CD4-positive, CD25-positive, alpha-beta regulatory T cell (primary cell): ENCODE measurements around the gene PKN3. TPM values are rescaled to one million over a fixed set of nuclear protein-coding genes. Genes with fewer than 3 reads are reported as not detected.

Experiments used
- ATAC-seq, 2 donors: fragments of 150-1000 bp; cut with Tn5 transposase; one replicate each; pipeline ENCODE4 v1.10.0; 2021; ENCODE audit warnings: low read depth in 2 of 2, moderate number of reproducible peaks in 2 of 2, moderate library complexity in 1 of 2
- DNase-seq, 3 donors: peaks; one replicate each; pipeline versions ENCODE4 v3.0.0 to v3.0.0-alpha.2; 2012 to 2022; ENCODE audit warnings: mixed read lengths in 1 of 3
- H3K27ac ChIP-seq: one replicate; pipeline ENCODE4 v1.7.0; 2013; ENCODE audit warnings: mild to moderate bottlenecking, low read length; ENCODE audit not compliant: insufficient read depth, poor library complexity, severe bottlenecking
- H3K27me3 ChIP-seq: one replicate; pipeline ENCODE4 v1.7.0; 2013; ENCODE audit warnings: low read length; ENCODE audit not compliant: control insufficient read depth, insufficient read depth
- H3K36me3 ChIP-seq: one replicate; pipeline ENCODE4 v1.7.0; 2013; ENCODE audit warnings: mild to moderate bottlenecking, low read length, moderate library complexity; ENCODE audit not compliant: control insufficient read depth, insufficient read depth
- H3K4me1 ChIP-seq: 2 replicates; pipeline ENCODE4 v1.7.0; 2013; ENCODE audit warnings: mild to moderate bottlenecking, low read length; ENCODE audit not compliant: insufficient read depth, control insufficient read depth, poor library complexity, severe bottlenecking
- H3K4me3 ChIP-seq: one replicate; pipeline ENCODE4 v1.7.0; 2013; ENCODE audit warnings: low read depth, mild to moderate bottlenecking, low read length, moderate library complexity
- H3K9me3 ChIP-seq, 2 experiments: 1 replicate in 1 of 2; 2 replicates in 1 of 2; pipeline ENCODE4 v1.7.0; 2013; ENCODE audit warnings: low read length in 2 of 2, mild to moderate bottlenecking in 1 of 2, moderate library complexity in 1 of 2; ENCODE audit not compliant: control insufficient read depth in 2 of 2
- H3K27ac Mint-ChIP-seq, 3 donors: one replicate each; pipeline ENCODE4 v1.8.0; 2020 to 2022; ENCODE audit warnings: mild to moderate bottlenecking in 3 of 3, mixed read lengths in 3 of 3, moderate library complexity in 2 of 3
- H3K27me3 Mint-ChIP-seq: one replicate; pipeline ENCODE4 v1.8.0; 2022; ENCODE audit warnings: mild to moderate bottlenecking, mixed read lengths
- H3K36me3 Mint-ChIP-seq: one replicate; pipeline ENCODE4 v1.8.0; 2020; ENCODE audit warnings: mixed read lengths
- H3K4me1 Mint-ChIP-seq, 4 donors: one replicate each; pipeline ENCODE4 v1.8.0; 2020 to 2022; ENCODE audit warnings: mixed read lengths in 4 of 4, mild to moderate bottlenecking in 1 of 4
- H3K4me3 Mint-ChIP-seq, 4 donors: one replicate each; pipeline ENCODE4 v1.8.0; 2020 to 2022; ENCODE audit warnings: mild to moderate bottlenecking in 4 of 4, mixed read lengths in 4 of 4, moderate library complexity in 3 of 4
- H3K9me3 Mint-ChIP-seq, 7 donors: one replicate each; pipeline ENCODE4 v1.8.0; 2020 to 2022; ENCODE audit warnings: mixed read lengths in 7 of 7, mild to moderate bottlenecking in 3 of 7, moderate library complexity in 2 of 7
- polyA plus RNA-seq, 4 donors: library from polyadenylated mRNA; unstranded; fragments of 300-500 nt; fragmentation: Illumina TruSeq; gene quantifications; one replicate each; pipeline ENCODE4 v1.2.3, GENCODE V29; 2021
- total RNA-seq: library from RNA; stranded (reverse); gene quantifications from one replicate; pipeline ENCODE4 v1.2.3, GENCODE V29; 2022

PKN3 gene
- total and polyA plus RNA-seq, 5 donors from 2014 or later = 0.69 to 2.6 (median 0.83) TPM; not detected in 1

DNA sequence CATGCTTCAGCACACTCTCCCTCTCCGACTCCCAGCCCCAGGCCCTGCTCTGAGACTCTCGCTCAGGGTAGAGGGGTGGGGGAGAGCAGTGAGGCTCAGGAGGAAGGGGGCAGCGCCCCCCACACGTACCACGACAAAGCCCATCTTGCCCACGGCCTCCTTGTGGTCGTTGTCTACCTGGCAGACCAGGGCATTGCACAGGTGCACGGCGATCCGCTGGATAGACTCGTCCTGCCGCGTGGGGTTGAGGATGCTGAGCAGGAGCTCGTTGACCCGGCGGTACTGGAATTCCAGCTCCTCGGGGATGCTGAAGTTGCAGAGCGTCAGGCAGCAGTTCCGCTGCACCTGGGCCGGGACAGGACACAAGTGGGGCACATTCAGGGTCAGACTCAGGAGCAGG lies 40.1 kb downstream of the PKN3 start:
- Histone ChIP-seq H3K36me3 (peaks cover 18% of the 10 kb centered on the region), H3K9me3 (no peaks in the 10 kb centered on the region), H3K27ac (no peak overlapping the region), H3K27me3 (no peaks in the 10 kb centered on the region), H3K4me1 (no peaks in the 10 kb centered on the region), H3K4me3 (no peak overlapping the region)
- no peak for DNase-seq
- H3K4me3 Mint-ChIP-seq = no peak overlapping the region
- ATAC-seq = no peak
- H3K27ac Mint-ChIP-seq = no peak overlapping the region
- H3K36me3 Mint-ChIP-seq = peaks cover 16% of the 10 kb centered on the region
- no peaks in the 10 kb centered on the region for H3K9me3 Mint-ChIP-seq
- no peaks in the 10 kb centered on the region for H3K27me3 Mint-ChIP-seq
- no peaks in the 10 kb centered on the region for H3K4me1 Mint-ChIP-seq

DNA sequence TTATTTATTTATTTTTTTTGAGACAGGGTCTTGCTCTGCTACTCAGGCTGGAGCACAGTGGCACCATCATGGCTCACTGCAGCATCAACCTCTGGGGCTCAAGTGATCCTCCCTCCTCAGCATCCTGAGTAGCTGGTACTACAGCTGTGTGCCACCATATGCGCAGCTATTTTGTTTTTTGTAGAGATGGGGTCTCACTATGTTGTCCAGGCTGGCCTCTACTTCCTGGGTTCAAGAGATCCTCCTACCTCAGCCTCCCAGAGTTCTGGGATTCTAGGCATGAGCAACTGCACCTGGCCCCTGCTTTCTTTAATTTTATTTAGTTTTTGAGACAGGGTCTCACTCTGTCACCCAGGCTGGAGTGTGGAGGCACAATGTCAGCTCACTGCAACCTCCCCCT lies 41.1 kb downstream of the PKN3 start:
- no peaks in the 10 kb centered on the region for H3K9me3 ChIP-seq
- no peak overlapping the region for H3K27ac ChIP-seq
- no peaks in the 10 kb centered on the region for H3K27me3 ChIP-seq
- no peak overlapping the region for H3K4me3 Mint-ChIP-seq
- H3K9me3 Mint-ChIP-seq = no peaks in the 10 kb centered on the region
- H3K36me3 Mint-ChIP-seq = peaks cover 16% of the 10 kb centered on the region
- H3K27ac Mint-ChIP-seq = no peak overlapping the region
- ATAC-seq (no peak), DNase-seq (no peak)
- H3K27me3 Mint-ChIP-seq = no peaks in the 10 kb centered on the region
- H3K4me3 ChIP-seq = no peak overlapping the region
- no peaks in the 10 kb centered on the region for H3K4me1 Mint-ChIP-seq
- peaks cover 17% of the 10 kb centered on the region for H3K36me3 ChIP-seq
- H3K4me1 ChIP-seq = no peaks in the 10 kb centered on the region

DNA sequence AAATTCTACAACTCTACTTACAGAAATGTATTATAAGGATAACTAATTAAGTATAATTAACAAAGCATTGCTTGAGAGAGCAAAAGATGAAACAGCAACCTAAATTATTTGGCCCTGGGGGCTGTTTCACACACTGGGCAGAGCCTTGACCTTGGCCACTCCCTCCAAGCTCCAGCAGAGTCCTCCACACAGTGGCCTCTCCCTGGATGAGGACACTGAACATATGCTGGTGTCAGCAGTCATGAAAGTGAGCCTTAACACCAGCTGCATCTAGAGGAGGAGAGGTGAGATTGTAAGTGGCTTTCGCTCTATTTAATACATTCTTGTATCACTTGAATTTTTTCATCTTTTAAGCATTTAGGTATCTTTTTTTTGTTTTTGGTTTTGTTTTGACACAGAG lies 44.9 kb downstream of the PKN3 start:
- H3K4me3 Mint-ChIP-seq = no peak overlapping the region
- peaks cover 6% of the 10 kb centered on the region for H3K36me3 Mint-ChIP-seq
- DNase-seq (no peak), ATAC-seq (no peak)
- Histone ChIP-seq H3K4me1 (no peaks in the 10 kb centered on the region), H3K9me3 (no peaks in the 10 kb centered on the region), H3K27me3 (no peaks in the 10 kb centered on the region), H3K36me3 (peaks cover 15% of the 10 kb centered on the region), H3K4me3 (no peak overlapping the region), H3K27ac (no peak overlapping the region)
- H3K27me3 Mint-ChIP-seq = no peaks in the 10 kb centered on the region
- H3K4me1 Mint-ChIP-seq = no peaks in the 10 kb centered on the region
- H3K9me3 Mint-ChIP-seq = no peaks in the 10 kb centered on the region
- no peak overlapping the region for H3K27ac Mint-ChIP-seq

DNA sequence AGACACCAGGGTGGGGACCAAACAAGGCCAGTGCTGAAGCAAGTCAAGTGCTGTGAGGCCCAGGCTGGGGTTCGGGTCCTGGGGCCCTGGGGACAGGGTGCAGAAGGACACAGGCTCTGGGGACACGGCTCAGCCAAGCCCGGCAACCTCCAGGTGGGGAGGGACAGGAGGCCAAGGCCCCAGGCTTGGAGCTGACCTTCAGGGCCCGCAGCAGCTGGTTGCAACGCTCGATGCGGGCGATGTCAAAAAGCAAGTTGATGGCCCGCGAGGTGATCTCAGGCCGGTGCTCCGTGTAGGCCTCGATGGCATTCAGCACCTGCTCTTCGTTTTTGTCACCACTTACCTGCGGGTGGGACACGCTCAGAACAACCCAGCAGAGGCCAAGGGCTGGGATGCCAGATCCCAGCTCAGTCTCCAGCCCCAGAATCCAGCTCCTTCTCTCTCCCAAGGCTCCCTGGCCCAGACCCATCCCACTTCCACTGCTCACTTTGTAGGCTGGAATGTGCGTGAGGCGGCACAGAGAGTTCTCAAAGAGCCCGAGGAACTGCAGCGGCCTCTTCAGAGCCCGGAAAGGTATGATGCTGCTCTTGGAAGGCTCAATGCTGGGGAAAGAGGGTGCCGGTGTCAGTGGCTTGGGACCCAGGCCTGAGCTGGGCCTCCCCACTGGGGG lies 48.8 kb downstream of the PKN3 start:
- no peaks in the 10 kb centered on the region for H3K27me3 Mint-ChIP-seq

DNA sequence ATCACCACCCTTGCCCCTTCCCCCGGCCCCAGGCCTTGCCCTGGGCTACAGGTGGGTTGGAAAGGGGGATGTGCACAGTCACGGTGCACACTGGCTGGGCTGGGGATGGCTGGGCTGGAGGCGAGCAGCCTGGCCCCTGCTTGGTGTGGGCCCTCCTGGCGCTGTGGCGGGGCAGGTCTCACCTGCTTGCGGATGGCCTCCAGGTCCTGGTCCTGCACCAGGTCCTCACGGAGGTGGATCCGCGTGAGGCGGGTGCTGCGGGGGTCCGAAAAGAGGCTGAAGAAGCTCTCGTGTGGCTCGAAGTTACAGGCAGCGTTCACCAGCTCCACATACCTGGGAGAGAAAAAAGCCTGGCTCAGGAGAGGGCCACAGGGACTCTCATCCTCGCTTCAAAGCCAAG lies 51.3 kb downstream of the PKN3 start:
- Mint-ChIP-seq H3K27me3 (no peaks in the 10 kb centered on the region), H3K4me1 (peaks cover 5 to 13% (median 7%) of the 10 kb centered on the region in 4 donors), H3K27ac (no peak overlapping the region), H3K4me3 (no peak overlapping the region), H3K36me3 (peaks cover 14% of the 10 kb centered on the region), H3K9me3 (peaks cover 0 to 1% (median 0%) of the 10 kb centered on the region in 7 donors)
- H3K36me3 ChIP-seq = peaks cover 32% of the 10 kb centered on the region
- no peak for DNase-seq
- H3K4me1 ChIP-seq = no peaks in the 10 kb centered on the region
- no peaks in the 10 kb centered on the region for H3K9me3 ChIP-seq
- no peaks in the 10 kb centered on the region for H3K27me3 ChIP-seq
- ATAC-seq = no peak
- H3K4me3 ChIP-seq = no peak overlapping the region
- no peak overlapping the region for H3K27ac ChIP-seq

More for the DNA sequence above, 48.8 kb downstream of the PKN3 start:
- no peak overlapping the region for H3K27ac ChIP-seq
- no peaks in the 10 kb centered on the region for H3K27me3 ChIP-seq
- DNase-seq (no peak), ATAC-seq (no peak)
- Mint-ChIP-seq H3K27ac (no peak overlapping the region), H3K36me3 (peaks cover 13% of the 10 kb centered on the region), H3K4me3 (no peak overlapping the region), H3K4me1 (peaks cover 0 to 5% (median 1%) of the 10 kb centered on the region in 4 donors), H3K9me3 (no peaks in the 10 kb centered on the region)
- H3K9me3 ChIP-seq = no peaks in the 10 kb centered on the region
- peaks cover 35% of the 10 kb centered on the region for H3K36me3 ChIP-seq
- no peaks in the 10 kb centered on the region for H3K4me1 ChIP-seq
- no peak overlapping the region for H3K4me3 ChIP-seq

DNA sequence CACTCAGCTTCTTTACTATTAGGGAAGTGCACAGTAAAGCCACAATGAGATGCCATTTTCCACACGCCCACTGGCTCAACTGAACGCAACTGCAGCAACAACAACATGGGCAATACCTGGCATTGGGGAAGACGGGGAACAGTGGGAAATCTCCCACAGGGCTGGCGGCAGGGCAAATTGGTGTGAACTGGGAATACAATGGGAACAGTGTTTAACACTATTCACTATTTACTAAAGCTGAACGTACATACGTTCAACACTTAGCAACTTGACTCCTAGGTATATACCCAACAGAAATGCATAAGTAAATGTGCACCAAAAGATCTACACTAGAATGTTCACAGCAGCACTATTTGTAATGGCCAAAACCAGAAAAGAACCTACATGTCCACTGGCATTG lies 55.3 kb downstream of the PKN3 start:
- H3K4me1 Mint-ChIP-seq = peaks cover 6 to 16% (median 7%) of the 10 kb centered on the region in 4 donors
- peaks cover 11% of the 10 kb centered on the region for H3K36me3 Mint-ChIP-seq
- no peaks in the 10 kb centered on the region for H3K27me3 Mint-ChIP-seq
- no peaks in the 10 kb centered on the region for H3K27me3 ChIP-seq
- no peak for ATAC-seq
- no peak overlapping the region for H3K4me3 Mint-ChIP-seq
- H3K27ac ChIP-seq = no peak overlapping the region
- DNase-seq = no peak
- H3K9me3 ChIP-seq = no peaks in the 10 kb centered on the region
- no peaks in the 10 kb centered on the region for H3K4me1 ChIP-seq
- no peak overlapping the region for H3K4me3 ChIP-seq
- peaks cover 16% of the 10 kb centered on the region for H3K36me3 ChIP-seq
- peaks cover 0 to 1% (median 0%) of the 10 kb centered on the region in 7 donors for H3K9me3 Mint-ChIP-seq
- no peak overlapping the region for H3K27ac Mint-ChIP-seq

DNA sequence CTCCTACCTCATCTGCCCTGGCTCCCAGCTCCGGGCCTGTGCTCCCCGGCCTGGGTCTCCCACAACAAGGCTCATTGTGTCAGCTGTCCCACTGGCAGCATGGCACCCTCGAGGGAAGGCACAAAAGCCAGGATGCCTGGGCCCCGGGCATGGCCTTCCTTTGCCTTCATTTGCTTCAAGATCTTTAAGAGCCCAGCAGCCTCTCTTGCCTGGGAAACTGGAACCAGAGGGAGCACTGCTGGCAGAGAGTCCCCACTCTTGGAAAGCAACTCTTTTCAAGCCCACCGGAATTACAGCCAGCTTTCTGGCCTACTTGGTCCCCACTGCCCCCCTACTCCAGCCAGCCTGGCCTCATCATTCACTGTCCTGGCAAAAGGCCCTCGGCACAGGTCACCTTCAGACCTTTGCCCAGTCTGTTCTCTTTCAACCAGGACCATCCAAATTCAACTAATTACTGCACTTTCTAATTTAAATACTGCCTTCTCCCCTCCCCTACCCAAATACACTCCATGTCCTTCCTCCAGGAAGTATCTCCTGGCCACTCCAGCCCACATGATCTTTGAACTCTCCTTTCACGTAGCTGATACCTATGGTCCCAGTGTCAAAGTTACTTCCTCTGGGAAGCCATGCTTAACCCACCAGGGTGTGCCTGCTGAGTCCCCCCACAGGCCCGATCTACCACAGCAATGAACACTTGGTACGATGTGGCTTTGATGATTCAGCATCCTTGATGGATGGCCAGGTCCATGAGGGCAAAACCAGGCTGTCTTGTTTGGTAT lies 60.6 kb downstream of the PKN3 start:
- Histone ChIP-seq H3K27ac (no peak overlapping the region), H3K9me3 (no peaks in the 10 kb centered on the region), H3K4me3 (no peak overlapping the region), H3K27me3 (no peaks in the 10 kb centered on the region), H3K4me1 (no peaks in the 10 kb centered on the region), H3K36me3 (no peaks in the 10 kb centered on the region)
- peaks cover 11% of the 10 kb centered on the region for H3K36me3 Mint-ChIP-seq
- H3K4me3 Mint-ChIP-seq = no peak overlapping the region
- ATAC-seq = no peak
- no peaks in the 10 kb centered on the region for H3K9me3 Mint-ChIP-seq
- H3K4me1 Mint-ChIP-seq = peaks cover 5 to 33% (median 20%) of the 10 kb centered on the region in 4 donors
- no peaks in the 10 kb centered on the region for H3K27me3 Mint-ChIP-seq
- peak overlapping the region in 2 of 3 donors; percentile 26 to 44 for H3K27ac Mint-ChIP-seq
- no peak for DNase-seq
